ENCODE results near the gene SPRN.

DNA sequence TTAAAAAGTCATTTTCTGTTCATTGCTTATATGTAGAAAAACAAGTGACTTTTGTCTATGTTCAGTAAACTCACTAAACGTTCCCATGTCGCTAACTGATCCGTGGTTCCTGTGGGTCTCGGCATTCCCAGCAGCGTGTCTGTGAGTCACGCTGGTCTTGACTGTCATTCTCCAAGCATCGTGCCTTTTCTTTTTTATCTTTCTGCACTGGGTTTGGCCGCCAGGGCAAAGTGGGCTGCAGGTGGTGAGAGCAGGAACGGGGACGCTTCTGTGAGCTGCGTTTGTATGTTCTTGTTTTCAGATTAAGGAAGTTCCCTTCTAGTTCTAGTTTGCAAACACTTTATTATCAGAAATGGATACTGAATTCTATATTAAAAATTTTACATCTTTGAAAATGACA, 22.6 kb upstream of the SPRN start:
- TF ChIP-seq GATA3 (IDR thresholded peaks at IDR 0.05; ENCODE audit: low read depth, low read length), result no peak
- TF ChIP-seq GATA2 (IDR thresholded peaks at IDR 0.05; ENCODE audit: low read depth, low read length), result no peak

Data from SH-SY5Y (cell line).